HCT116 (cell line): Measurements from ENCODE around the gene MRAS. TPM values are rescaled to one million over a fixed set of nuclear protein-coding genes. Genes with fewer than 3 reads are reported as not detected.

Source experiments
- ATAC-seq: fragments of 200-7000 bp; cut with Tn5 transposase; 2 replicates; pipeline ENCODE4 v1.9.1; 2020; ENCODE audit warnings: mild to moderate bottlenecking, moderate library complexity
- BruUV-seq: library from RNA; stranded (reverse); fragments of 400-500 nt; replicated peaks from 2 replicates; lab custom pipeline; 2021; lab: Mats Ljungman, UMichigan
- CTCF ChIA-PET: fragments of 300-600 bp; sonication (Branson Sonifier 250); formaldehyde crosslinking; loops from one replicate; lab custom pipeline; 2021; ENCODE audit warnings: antibody characterized with exemption; lab: Charles Lee
- POLR2A ChIA-PET: fragments of 300-600, 350-600 bp; sonication (Branson Sonifier 250); formaldehyde crosslinking; loops from one replicate; lab custom pipeline; 2021; ENCODE audit warnings: antibody characterized with exemption; lab: Charles Lee
- RAD21 ChIA-PET, 2 experiments: fragments of 300-600 bp; sonication (Branson Sonifier 250); formaldehyde crosslinking; loops; one replicate each; lab custom pipeline; 2023; ENCODE audit warnings: low total read pairs in 2 of 2; ENCODE audit not compliant: uncharacterized antibody in 2 of 2, unreplicated experiment in 2 of 2, low non-redundant PET in 1 of 2; lab: Charles Lee
- DNase-seq: peaks from one replicate; pipeline ENCODE4 v3.0.0-alpha.2; 2010; ENCODE audit warnings: low read depth, low spot score
- H2AFZ ChIP-seq: fragments of 200-600 bp; shearing (Covaris generic), sonication (generic); 2 replicates; pipeline ENCODE4 v1.6.1; 2017; ENCODE audit warnings: low read depth, mixed run types, mixed read lengths, antibody characterized with exemption, low read length; ENCODE audit not compliant: poor library complexity, severe bottlenecking
- H3K27ac ChIP-seq: 2 replicates; pipeline ENCODE4 v1.5.1; 2012; ENCODE audit warnings: low read depth, low read length
- H3K27me3 ChIP-seq: fragments of 200-600 bp; sonication (generic); 2 replicates; pipeline ENCODE4 v1.6.1; 2016; ENCODE audit warnings: mixed run types, low read length, mixed read lengths; ENCODE audit not compliant: insufficient read depth
- H3K36me3 ChIP-seq, 2 experiments: fragments of 200-500 bp in 1 of 2; fragments of 200-600 bp in 1 of 2; sonication (Bioruptor generic) in 1 of 2; sonication (generic) in 1 of 2; 2 replicates each; pipeline versions ENCODE4 v1.5.1 to v1.6.1; 2014 to 2016; ENCODE audit warnings: low read length in 2 of 2, inconsistent platforms in 1 of 2, mixed read lengths in 1 of 2, mixed run types in 1 of 2; ENCODE audit not compliant: insufficient read depth in 2 of 2, control insufficient read depth in 1 of 2
- H3K4me1 ChIP-seq, 2 experiments: fragments of 200-600 bp in 1 of 2; sonication (generic) in 1 of 2; 2 replicates each; pipeline versions ENCODE4 v1.5.1 to v1.6.1; 2012 to 2017; ENCODE audit warnings: low read length in 2 of 2, inconsistent platforms in 1 of 2, mild to moderate bottlenecking in 1 of 2, mixed read lengths in 1 of 2, mixed run types in 1 of 2, moderate library complexity in 1 of 2; ENCODE audit not compliant: insufficient read depth in 2 of 2, control insufficient read depth in 1 of 2
- H3K4me2 ChIP-seq: fragments of 200-600 bp; sonication (generic); 2 replicates; pipeline ENCODE4 v1.6.1; 2017; ENCODE audit warnings: mixed run types, low read length, mixed read lengths
- H3K4me3 ChIP-seq, 2 experiments: fragments of 200-600 bp in 1 of 2; sonication (generic) in 1 of 2; replicated peaks in 1 of 2; 2 replicates each; pipeline ENCODE4 v1.5.1; 2011 to 2016; ENCODE audit warnings: low read length in 2 of 2, control low read depth in 1 of 2, low read depth in 1 of 2, mild to moderate bottlenecking in 1 of 2, mixed read lengths in 1 of 2, mixed run types in 1 of 2
- H3K79me2 ChIP-seq: fragments of 200-600 bp; sonication (generic); 2 replicates; pipeline ENCODE4 v1.6.1; 2017; ENCODE audit warnings: mild to moderate bottlenecking, mixed run types, low read length, moderate library complexity, mixed read lengths; ENCODE audit not compliant: insufficient read depth
- H3K9ac ChIP-seq: fragments of 200-600 bp; sonication (generic); 2 replicates; pipeline ENCODE4 v1.6.1; 2016; ENCODE audit warnings: low read length, mixed read lengths
- H3K9me2 ChIP-seq: fragments of 200-600 bp; sonication (generic), shearing (Covaris generic); 2 replicates; pipeline ENCODE4 v1.6.1; 2017; ENCODE audit warnings: mixed run types, mild to moderate bottlenecking, moderate library complexity; ENCODE audit not compliant: insufficient read depth
- H3K9me3 ChIP-seq, 2 experiments: fragments of 200-500 bp in 1 of 2; fragments of 200-600 bp in 1 of 2; sonication (Bioruptor generic) in 1 of 2; sonication (generic) in 1 of 2; 2 replicates each; pipeline ENCODE4 v1.6.1; 2014 to 2017; ENCODE audit warnings: low read length in 2 of 2, mixed read lengths in 2 of 2, inconsistent platforms in 1 of 2, low read depth in 1 of 2, mild to moderate bottlenecking in 1 of 2, mixed run types in 1 of 2, moderate library complexity in 1 of 2; ENCODE audit not compliant: control insufficient read depth in 1 of 2, insufficient read depth in 1 of 2
- H4K20me1 ChIP-seq: fragments of 200-600 bp; sonication (generic), shearing (Covaris generic); 2 replicates; pipeline ENCODE4 v1.6.1; 2017; ENCODE audit warnings: mixed run types, mild to moderate bottlenecking, moderate library complexity; ENCODE audit not compliant: insufficient read depth
- CBX3 ChIP-seq: IDR thresholded peaks from 2 replicates; pipeline ENCODE4 v1.6.1; 2012; ENCODE audit warnings: low read depth
- CEBPB ChIP-seq: IDR thresholded peaks from 2 replicates; pipeline ENCODE4 v1.6.1; 2012; ENCODE audit warnings: low read depth
- CTCF ChIP-seq, 3 experiments: fragments of 200-600 bp in 1 of 3; sonication (generic) in 1 of 3; IDR thresholded peaks in 2 of 3; conservative IDR thresholded peaks in 1 of 3; 2 replicates each; pipeline ENCODE4 v1.5.1; 2012 to 2017; ENCODE audit warnings: low read depth in 2 of 3, low read length in 2 of 3, antibody characterized with exemption in 1 of 3, borderline replicate concordance in 1 of 3, control low read depth in 1 of 3, mild to moderate bottlenecking in 1 of 3, mixed read lengths in 1 of 3, mixed run types in 1 of 3, moderate library complexity in 1 of 3; ENCODE audit not compliant: insufficient read depth in 1 of 3
- ELF1 ChIP-seq: IDR thresholded peaks from 2 replicates; pipeline ENCODE4 v1.6.1; 2012; ENCODE audit warnings: low read depth, borderline replicate concordance
- MAX ChIP-seq: IDR thresholded peaks from 2 replicates; pipeline ENCODE4 v1.6.1; 2012
- POLR2A ChIP-seq: IDR thresholded peaks from 2 replicates; pipeline ENCODE4 v1.7.0; 2011; ENCODE audit warnings: borderline replicate concordance; ENCODE audit not compliant: insufficient read depth, insufficient read length; ENCODE audit errors: extremely low read depth
- SIN3A ChIP-seq: IDR thresholded peaks from 2 replicates; pipeline ENCODE4 v1.6.1; 2012; ENCODE audit warnings: low read depth
- SP1 ChIP-seq: IDR thresholded peaks from 2 replicates; pipeline ENCODE4 v1.6.1; 2012; ENCODE audit warnings: low read depth
- SRF ChIP-seq: IDR thresholded peaks from 2 replicates; pipeline ENCODE4 v1.6.1; 2012; ENCODE audit warnings: low read depth
- TCF7L2 ChIP-seq: IDR thresholded peaks from 2 replicates; pipeline ENCODE4 v1.7.0; 2011; ENCODE audit warnings: borderline replicate concordance, inconsistent platforms; ENCODE audit not compliant: insufficient read depth, insufficient read length; ENCODE audit errors: extremely low read depth
- YY1 ChIP-seq: IDR thresholded peaks from 2 replicates; pipeline ENCODE4 v1.6.1; 2011; ENCODE audit warnings: low read length, low read depth, moderate library complexity, mild to moderate bottlenecking; ENCODE audit not compliant: insufficient replicate concordance; ENCODE audit errors: extremely low read depth
- ZBTB33 ChIP-seq: IDR thresholded peaks from 2 replicates; pipeline ENCODE4 v1.6.1; 2011; ENCODE audit warnings: mild to moderate bottlenecking, low read length, moderate library complexity; ENCODE audit not compliant: insufficient replicate concordance; ENCODE audit errors: extremely low read depth
- ZFX ChIP-seq: fragments of 450-650 bp; IDR thresholded peaks from 2 replicates; pipeline ENCODE4 v1.6.1; 2017
- ZNF274 ChIP-seq: fragments of 200-500 bp; sonication (Bioruptor generic); IDR thresholded peaks from 2 replicates; pipeline ENCODE4 v1.6.1; 2014; ENCODE audit warnings: mild to moderate bottlenecking, low read depth, low read length, inconsistent platforms
- intact Hi-C: fragments of 100-400 bp; cut with micrococcal nuclease; formaldehyde crosslinking; loops from 2 replicates; pipeline ENCODE4 v1.10.0; 2022
- total RNA-seq: library from RNA; stranded (reverse); gene quantifications from one replicate; pipeline ENCODE4 v1.2.1, GENCODE V29; 2021; ENCODE audit not compliant: unreplicated experiment

The MRAS gene
- total RNA-seq, 1 experiment from 2014 or later, result 13.5 TPM

GRCh38 chr3:138429665-138430064, 81.3 kb downstream of the MRAS start:
- no peak for ATAC-seq
- no peaks in the 10 kb centered on the region for H3K4me1 ChIP-seq
- H3K27ac ChIP-seq, result no peak overlapping the region
- H3K9me2 ChIP-seq, result no peaks in the 10 kb centered on the region
- POLR2A ChIA-PET, result no interaction called here
- H3K27me3 ChIP-seq, result no peaks in the 10 kb centered on the region
- no peak overlapping the region for H3K4me3 ChIP-seq
- RAD21 ChIA-PET, result no interaction called here
- BruUV-seq, result no TSS peak
- TF ChIP-seq SP1 (no peak), CEBPB (no peak), MAX (no peak), POLR2A (no peak)
- H2AFZ ChIP-seq, result no peak overlapping the region
- H4K20me1 ChIP-seq, result no peaks in the 10 kb centered on the region
- CTCF ChIA-PET, result interaction anchor here (2.0 kb wide), 1 partner anchor 12 kb away, joined by 9 read pairs; no protein-coding TSS in a partner anchor
- intact Hi-C loops, result no loop called here
- H3K4me2 ChIP-seq, result no peak overlapping the region
- H3K36me3 ChIP-seq, result no peaks in the 10 kb centered on the region
- no peak for DNase-seq
- H3K9me3 ChIP-seq, result no peaks in the 10 kb centered on the region
- no peak overlapping the region for H3K9ac ChIP-seq
- no peaks in the 10 kb centered on the region for H3K79me2 ChIP-seq

GRCh38 chr3:138432576-138433240, 84.3 kb downstream of the MRAS start:
- ATAC-seq (no peak), DNase-seq (no peak)
- H2AFZ ChIP-seq, result no peak overlapping the region
- H3K9me2 ChIP-seq, result no peaks in the 10 kb centered on the region
- H4K20me1 ChIP-seq, result no peaks in the 10 kb centered on the region
- no peaks in the 10 kb centered on the region for H3K9me3 ChIP-seq
- BruUV-seq, result no TSS peak
- no peak overlapping the region for H3K9ac ChIP-seq
- no peak overlapping the region for H3K4me2 ChIP-seq
- ChIA-PET CTCF (no interaction called here), POLR2A (no interaction called here), RAD21 (no interaction called here)
- no peak overlapping the region for H3K27ac ChIP-seq
- H3K36me3 ChIP-seq, result no peaks in the 10 kb centered on the region
- intact Hi-C loops, result no loop called here
- H3K4me1 ChIP-seq, result no peaks in the 10 kb centered on the region
- no peaks in the 10 kb centered on the region for H3K79me2 ChIP-seq
- H3K27me3 ChIP-seq, result no peaks in the 10 kb centered on the region
- no peak overlapping the region for H3K4me3 ChIP-seq
- TF ChIP-seq ZNF274 (no peak), ZFX (no peak), TCF7L2 (no peak), ELF1 (no peak), YY1 (no peak), ZBTB33 (no peak), CBX3 (no peak), SIN3A (no peak), SRF (no peak), CTCF (IDR thresholded peaks at IDR 0.05 in 2 of 3, conservative IDR thresholded peaks at IDR 0.05 in 1 of 3; ENCODE audit: borderline replicate concordance in 1 of 3, insufficient read depth in 1 of 3, low read depth in 2 of 3, low read length in 2 of 3) (no peak)
